H9 (cell line): ENCODE data around the gene TNRC18. TPM values are rescaled to one million over a fixed set of nuclear protein-coding genes. Genes with fewer than 3 reads are reported as not detected.

Experiments
- DNase-seq: peaks from one replicate; pipeline ENCODE4 v3.0.0-alpha.2; 2017
- H2AFZ ChIP-seq: one replicate; pipeline ENCODE4 v1.6.1; 2013; ENCODE audit warnings: mild to moderate bottlenecking, low read length, control low read depth, moderate library complexity
- H2AK5ac ChIP-seq: 2 replicates; pipeline ENCODE4 v1.6.1; 2013; ENCODE audit warnings: low read length, control low read depth, mixed read lengths; ENCODE audit not compliant: insufficient read length
- H2BK120ac ChIP-seq: one replicate; pipeline ENCODE4 v1.6.1; 2013; ENCODE audit warnings: low read depth, mild to moderate bottlenecking, low read length, control low read depth, inconsistent platforms; ENCODE audit not compliant: poor library complexity, severe bottlenecking
- H2BK12ac ChIP-seq: 2 replicates; pipeline ENCODE4 v1.6.1; 2013; ENCODE audit warnings: low read length, control low read depth, mixed read lengths, low read depth; ENCODE audit not compliant: insufficient read length
- H2BK15ac ChIP-seq: 2 replicates; pipeline ENCODE4 v1.6.1; 2013; ENCODE audit warnings: low read depth, low read length, control low read depth
- H2BK20ac ChIP-seq: one replicate; pipeline ENCODE4 v1.6.1; 2013; ENCODE audit warnings: low read depth, mild to moderate bottlenecking, low read length, control low read depth, inconsistent platforms; ENCODE audit not compliant: poor library complexity, severe bottlenecking
- H2BK5ac ChIP-seq: 2 replicates; pipeline ENCODE4 v1.6.1; 2013; ENCODE audit warnings: low read length, control low read depth, mixed read lengths; ENCODE audit not compliant: insufficient read length
- H3K14ac ChIP-seq: 2 replicates; pipeline ENCODE4 v1.6.1; 2013; ENCODE audit warnings: low read length, control low read depth; ENCODE audit not compliant: insufficient read depth
- H3K18ac ChIP-seq: 2 replicates; pipeline ENCODE4 v1.6.1; 2013; ENCODE audit warnings: low read depth, mild to moderate bottlenecking, mixed read lengths, low read length, control low read depth; ENCODE audit not compliant: insufficient read length
- H3K23ac ChIP-seq: 2 replicates; pipeline ENCODE4 v1.6.1; 2013; ENCODE audit warnings: low read length, control low read depth, mixed read lengths, low read depth; ENCODE audit not compliant: insufficient read length
- H3K23me2 ChIP-seq: 2 replicates; pipeline ENCODE4 v1.6.1; 2013; ENCODE audit warnings: low read depth, mild to moderate bottlenecking, mixed read lengths, low read length, control low read depth; ENCODE audit not compliant: insufficient read length, poor library complexity, severe bottlenecking
- H3K27ac ChIP-seq: 2 replicates; pipeline ENCODE4 v1.5.1; 2013; ENCODE audit warnings: low read length, control low read depth, mixed read lengths, low read depth; ENCODE audit not compliant: insufficient read length
- H3K27me3 ChIP-seq: 2 replicates; pipeline ENCODE4 v1.6.1; 2013; ENCODE audit warnings: low read length, control low read depth, inconsistent platforms; ENCODE audit not compliant: insufficient read depth
- H3K4ac ChIP-seq: 2 replicates; pipeline ENCODE4 v1.6.1; 2013; ENCODE audit warnings: low read depth, mild to moderate bottlenecking, control low read depth, inconsistent platforms, low read length, moderate library complexity
- H3K4me1 ChIP-seq: 2 replicates; pipeline ENCODE4 v1.6.1; 2013; ENCODE audit warnings: low read length, control low read depth, inconsistent platforms; ENCODE audit not compliant: insufficient read depth
- H3K4me2 ChIP-seq: 2 replicates; pipeline ENCODE4 v1.6.1; 2013; ENCODE audit warnings: low read length, control low read depth, mixed read lengths; ENCODE audit not compliant: insufficient read length, insufficient read depth
- H3K56ac ChIP-seq: 2 replicates; pipeline ENCODE4 v1.6.1; 2013; ENCODE audit warnings: low read depth, mild to moderate bottlenecking, mixed read lengths, low read length, control low read depth; ENCODE audit not compliant: insufficient read length
- H3K79me1 ChIP-seq: 2 replicates; pipeline ENCODE4 v1.6.1; 2013; ENCODE audit warnings: low read depth, mild to moderate bottlenecking, moderate library complexity, low read length, control low read depth, inconsistent platforms; ENCODE audit not compliant: insufficient read depth, poor library complexity, severe bottlenecking
- H3K79me2 ChIP-seq: 2 replicates; pipeline ENCODE4 v1.6.1; 2013; ENCODE audit warnings: low read length, control low read depth, inconsistent platforms; ENCODE audit not compliant: insufficient read depth
- H3K9ac ChIP-seq: 2 replicates; pipeline ENCODE4 v1.6.1; 2013; ENCODE audit warnings: low read length, control low read depth, mixed read lengths; ENCODE audit not compliant: insufficient read length; ENCODE audit errors: extremely low read depth
- H3K9me3 ChIP-seq: one replicate; pipeline ENCODE4 v1.6.1; 2013; ENCODE audit warnings: low read depth, low read length, inconsistent platforms; ENCODE audit not compliant: control insufficient read depth
- H3T11ph ChIP-seq: one replicate; pipeline ENCODE4 v1.6.1; 2013; ENCODE audit warnings: mild to moderate bottlenecking, low read length, control low read depth, inconsistent platforms
- H4K20me1 ChIP-seq: one replicate; pipeline ENCODE4 v1.6.1; 2013; ENCODE audit not compliant: control insufficient read depth, insufficient read length, insufficient read depth
- H4K5ac ChIP-seq: 2 replicates; pipeline ENCODE4 v1.6.1; 2013; ENCODE audit warnings: low read depth, mild to moderate bottlenecking, mixed read lengths, low read length, control low read depth; ENCODE audit not compliant: insufficient read length
- H4K8ac ChIP-seq: replicated peaks from 2 replicates; pipeline ENCODE4 v1.6.1; 2013; ENCODE audit warnings: low read length, control low read depth, mixed read lengths, low read depth; ENCODE audit not compliant: insufficient read length
- H4K91ac ChIP-seq: 2 replicates; pipeline ENCODE4 v1.6.1; 2013; ENCODE audit warnings: low read depth, mild to moderate bottlenecking, moderate library complexity, mixed read lengths, low read length, control low read depth; ENCODE audit not compliant: insufficient read length
- H3K27ac Mint-ChIP-seq, 3 experiments: 2 replicates in 2 of 3; 3 replicates in 1 of 3; pipeline ENCODE4 v1.8.0; 2020 to 2021; ENCODE audit warnings: mixed read lengths in 3 of 3, mild to moderate bottlenecking in 1 of 3, moderate library complexity in 1 of 3
- H3K27me3 Mint-ChIP-seq: 2 replicates; pipeline ENCODE4 v1.8.0; 2021; ENCODE audit warnings: low read depth, mild to moderate bottlenecking, moderate library complexity, mixed read lengths
- H3K36me3 Mint-ChIP-seq, 3 experiments: 2 replicates in 2 of 3; 3 replicates in 1 of 3; pipeline ENCODE4 v1.8.0; 2020 to 2021; ENCODE audit warnings: low read depth in 3 of 3, mixed read lengths in 3 of 3; ENCODE audit not compliant: insufficient read depth in 1 of 3
- H3K4me1 Mint-ChIP-seq, 2 experiments: 2 replicates each; pipeline ENCODE4 v1.8.0; 2020; ENCODE audit warnings: mixed read lengths in 2 of 2
- H3K4me3 Mint-ChIP-seq, 2 experiments: 2 replicates in 1 of 2; 3 replicates in 1 of 2; pipeline ENCODE4 v1.8.0; 2020 to 2021; ENCODE audit warnings: mild to moderate bottlenecking in 2 of 2, mixed read lengths in 2 of 2, moderate library complexity in 1 of 2
- H3K9me3 Mint-ChIP-seq, 2 experiments: 2 replicates in 1 of 2; 3 replicates in 1 of 2; pipeline ENCODE4 v1.8.0; 2020; ENCODE audit warnings: mild to moderate bottlenecking in 2 of 2, mixed read lengths in 2 of 2, moderate library complexity in 1 of 2
- CTCF ChIP-seq: fragments of 200-600 bp; sonication (generic); conservative IDR thresholded peaks from 3 replicates; pipeline ENCODE4 v1.8.0; 2021; ENCODE audit warnings: antibody characterized with exemption, mild to moderate bottlenecking
- WGBS: extraction: QIAGEN DNeasy Blood & Tissue Kit; methylation state at CpG from one replicate; pipeline ENCODE4 v1.1.7; 2013; ENCODE audit warnings: missing lambda C conversion rate, low lambda C conversion rate, mixed read lengths; ENCODE audit not compliant: insufficient read length; ENCODE audit errors: extremely low coverage; 5-methylcytosine and 5-hydroxymethylcytosine counted together
- total RNA-seq: library from RNA; stranded (reverse); gene quantifications from 2 replicates; pipeline ENCODE4 v1.2.1, GENCODE V29; 2021

TNRC18 gene
- total RNA-seq, 1 experiment from 2014 or later = 21.2 TPM

- no peak overlapping the region for H3K4me3 Mint-ChIP-seq
- Histone ChIP-seq H3K4ac (no peak overlapping the region), H3T11ph (no peak overlapping the region)
Measured at GRCh38 chr7:5383314-5384098, 40.1 kb downstream of the TNRC18 start.

More at GRCh38 chr7:5383314-5384098, 40.1 kb downstream of the TNRC18 start:
- no peak overlapping the region for H4K8ac ChIP-seq
- TF ChIP-seq CTCF = no peak
- H2BK12ac ChIP-seq = no peak overlapping the region
- DNase-seq = no peak
- no peak overlapping the region for H2BK20ac ChIP-seq
- H3K79me2 ChIP-seq = no peaks in the 10 kb centered on the region
- no peak overlapping the region for H2BK5ac ChIP-seq
- Mint-ChIP-seq H3K4me1 (peaks cover 2 to 23% of the 10 kb centered on the region in 2 experiments), H3K27ac (no peak overlapping the region), H3K9me3 (no peaks in the 10 kb centered on the region), H3K36me3 (peaks cover 0 to 5% (median 0%) of the 10 kb centered on the region in 3 experiments; a peak in 2 of 7 replicates), H3K27me3 (no peaks in the 10 kb centered on the region; the same call in 1 of the 2 replicates)
- no peak overlapping the region for H3K14ac ChIP-seq
- H3K23ac ChIP-seq = no peak overlapping the region
- H3K56ac ChIP-seq = no peak overlapping the region
- H3K9me3 ChIP-seq = no peaks in the 10 kb centered on the region
- H2AFZ ChIP-seq = no peak overlapping the region
- no peaks in the 10 kb centered on the region for H3K79me1 ChIP-seq
- H3K4me2 ChIP-seq = no peak overlapping the region
- no peak overlapping the region for H2BK15ac ChIP-seq
- no peak overlapping the region for H3K9ac ChIP-seq
- H3K18ac ChIP-seq = no peak overlapping the region
- no peak overlapping the region for H4K5ac ChIP-seq
- WGBS = no CpG with 5 or more reads among the region's 16 CpGs
- no peak overlapping the region for H2AK5ac ChIP-seq
- no peaks in the 10 kb centered on the region for H3K27me3 ChIP-seq
- no peak overlapping the region for H3K27ac ChIP-seq
- no peak overlapping the region for H2BK120ac ChIP-seq
- H4K91ac ChIP-seq = no peak overlapping the region
- H3K23me2 ChIP-seq = no peaks in the 10 kb centered on the region
- peaks cover 3% of the 10 kb centered on the region; the same call in 1 of the 2 replicates for H3K4me1 ChIP-seq
- no peaks in the 10 kb centered on the region for H4K20me1 ChIP-seq
